Measurements from ENCODE around the gene ACTR5.

DNA sequence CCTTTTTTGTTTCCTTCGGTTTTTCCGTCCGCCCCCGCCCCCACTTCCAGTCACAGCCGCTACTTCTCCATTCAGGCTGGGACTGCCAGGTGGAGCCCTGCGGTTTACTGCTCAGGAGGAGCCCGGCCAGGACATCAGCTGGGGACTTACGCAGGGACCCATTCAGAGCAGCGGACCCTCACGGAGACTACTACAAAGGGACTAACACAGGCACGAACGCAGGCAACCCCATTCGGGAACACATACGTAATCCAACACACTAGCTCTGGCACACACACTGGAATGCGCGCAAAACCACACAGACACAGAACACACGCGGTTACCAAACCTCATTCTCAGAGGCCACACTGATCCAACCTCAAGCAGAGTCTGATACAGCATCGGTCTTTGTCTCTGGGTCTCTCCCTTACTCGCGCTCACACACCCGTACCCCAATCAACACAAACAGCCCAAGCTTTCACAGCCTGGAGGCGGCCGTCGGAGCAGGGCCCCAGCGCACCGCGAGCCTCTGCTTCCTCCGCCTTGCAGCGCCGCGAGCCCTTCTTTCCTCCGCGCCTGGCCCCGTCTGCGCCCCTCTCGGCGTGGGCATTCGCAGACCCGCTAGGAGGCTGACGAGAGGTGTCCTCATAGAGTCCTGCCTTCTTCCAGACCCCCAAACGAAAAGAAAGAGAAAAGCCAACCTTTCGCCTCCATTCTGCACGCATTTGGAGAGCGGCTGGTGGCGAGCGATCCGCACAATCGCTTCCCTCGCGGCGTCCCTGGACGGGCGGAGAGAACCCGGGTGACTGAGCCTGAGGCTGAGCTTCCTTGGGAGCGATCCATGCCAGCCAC is 25.0 kb upstream of the ACTR5 start:
- TF ChIP-seq POLR2A (IDR thresholded peaks at IDR 0.05; ENCODE audit: low read depth, low read length) (no peak), POLR2AphosphoS5 (IDR thresholded peaks at IDR 0.05; ENCODE audit: low read depth, low read length) (no peak)

Measured in GM12892 (cell line).